Measurements from ENCODE around the gene DRD2. TPM values are rescaled to one million over a fixed set of nuclear protein-coding genes. Genes with fewer than 3 reads are reported as not detected.

DRD2 gene
- total and polyA plus RNA-seq, 4 donors, result not detected

GRCh38 chr11:113378692-113379091 is 96.5 kb downstream of the DRD2 start:
- H3K4me3 ChIP-seq (ENCODE audit: low read depth in 1 of 3, low read length in 3 of 3), result no peak overlapping the region
- no peaks in the 10 kb centered on the region for H3K9me3 ChIP-seq (ENCODE audit: control insufficient read depth in 4 of 4, low read length in 3 of 4)
- DNase-seq (ENCODE audit: low spot score), result no peak
- H3K27me3 ChIP-seq (ENCODE audit: control insufficient read depth in 4 of 4, insufficient read depth in 4 of 4, low read length in 3 of 4), result no peaks in the 10 kb centered on the region
- H3K4me1 ChIP-seq (ENCODE audit: control insufficient read depth in 4 of 4, insufficient read depth in 4 of 4, low read length in 3 of 4), result no peaks in the 10 kb centered on the region
- no peaks in the 10 kb centered on the region for H3K36me3 ChIP-seq (ENCODE audit: control insufficient read depth in 4 of 4, insufficient read depth in 3 of 4, low read depth in 1 of 4, low read length in 3 of 4)
- no peak overlapping the region for H3K9ac ChIP-seq (ENCODE audit: low read depth in 1 of 2, low read length in 2 of 2)
- H3K27ac ChIP-seq (ENCODE audit: low read depth in 1 of 2, low read length in 2 of 2), result no peak overlapping the region
- WGBS, result 59% methylated on average over 1 of the region's 1 CpG
- TF ChIP-seq REST (IDR thresholded peaks at IDR 0.05), result no peak
- TF ChIP-seq NR2F2 (IDR thresholded peaks at IDR 0.05), result no peak
- no peak for TF ChIP-seq FOXA1 (IDR thresholded peaks at IDR 0.05)
- TF ChIP-seq SP1 (IDR thresholded peaks at IDR 0.05), result no peak
- TF ChIP-seq RXRA (IDR thresholded peaks at IDR 0.05), result no peak
- TF ChIP-seq HNF4A (conservative IDR thresholded peaks at IDR 0.05), result no peak
- no peak for TF ChIP-seq JUND (IDR thresholded peaks at IDR 0.05)
- TF ChIP-seq MAX (IDR thresholded peaks at IDR 0.05), result no peak
- no peak for TF ChIP-seq EGR1 (IDR thresholded peaks at IDR 0.05; ENCODE audit: low read depth in 2 of 2)
- no peak for TF ChIP-seq CTCF (IDR thresholded peaks at IDR 0.05; ENCODE audit: low read depth, low read length, missing input control)

GRCh38 chr11:113377681-113378412 is 97.4 kb downstream of the DRD2 start:
- WGBS, result 71% methylated on average over 7 of the region's 7 CpGs
- Histone ChIP-seq H3K36me3 (ENCODE audit: control insufficient read depth in 4 of 4, insufficient read depth in 3 of 4, low read depth in 1 of 4, low read length in 3 of 4) (no peaks in the 10 kb centered on the region), H3K27ac (ENCODE audit: low read depth in 1 of 2, low read length in 2 of 2) (no peak overlapping the region), H3K27me3 (ENCODE audit: control insufficient read depth in 4 of 4, insufficient read depth in 4 of 4, low read length in 3 of 4) (no peaks in the 10 kb centered on the region), H3K9me3 (ENCODE audit: control insufficient read depth in 4 of 4, low read length in 3 of 4) (no peaks in the 10 kb centered on the region), H3K9ac (ENCODE audit: low read depth in 1 of 2, low read length in 2 of 2) (no peak overlapping the region), H3K4me1 (ENCODE audit: control insufficient read depth in 4 of 4, insufficient read depth in 4 of 4, low read length in 3 of 4) (no peaks in the 10 kb centered on the region), H3K4me3 (ENCODE audit: low read depth in 1 of 3, low read length in 3 of 3) (no peak overlapping the region)
- no peak for TF ChIP-seq MAX (IDR thresholded peaks at IDR 0.05)
- TF ChIP-seq HNF4G (IDR thresholded peaks at IDR 0.05), result no peak
- no peak for TF ChIP-seq ZBTB33 (IDR thresholded peaks at IDR 0.05)
- TF ChIP-seq REST (IDR thresholded peaks at IDR 0.05), result no peak
- TF ChIP-seq ATF3 (IDR thresholded peaks at IDR 0.05), result no peak
- no peak for TF ChIP-seq EGR1 (IDR thresholded peaks at IDR 0.05; ENCODE audit: low read depth in 2 of 2)
- no peak for TF ChIP-seq RXRA (IDR thresholded peaks at IDR 0.05)
- TF ChIP-seq SP1 (IDR thresholded peaks at IDR 0.05), result no peak
- no peak for DNase-seq (ENCODE audit: low spot score)
